ENCODE data around the gene LAMC3.

The LAMC3 gene

DNA sequence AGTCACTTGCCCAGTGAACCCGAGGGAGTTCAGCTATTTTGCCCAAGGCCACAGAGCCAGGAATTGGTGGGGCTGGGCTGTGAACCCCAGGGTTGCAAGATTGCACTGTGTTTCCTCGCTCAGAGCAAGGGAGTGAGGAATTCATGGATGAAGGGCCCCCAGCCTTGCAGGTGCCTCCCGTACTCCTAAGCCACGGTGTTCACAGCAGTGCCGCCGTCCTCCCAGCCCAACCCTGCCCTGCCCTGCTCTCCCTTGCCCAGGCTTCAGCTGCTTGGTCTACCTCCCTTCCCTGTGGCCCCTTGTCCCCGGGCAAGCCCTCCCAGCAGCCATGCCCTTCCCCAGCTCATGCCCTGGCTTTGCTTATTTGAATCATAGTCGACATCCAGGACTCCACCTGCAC lies 6.1 kb downstream of the LAMC3 start:
- TF ChIP-seq, protein P1, sequence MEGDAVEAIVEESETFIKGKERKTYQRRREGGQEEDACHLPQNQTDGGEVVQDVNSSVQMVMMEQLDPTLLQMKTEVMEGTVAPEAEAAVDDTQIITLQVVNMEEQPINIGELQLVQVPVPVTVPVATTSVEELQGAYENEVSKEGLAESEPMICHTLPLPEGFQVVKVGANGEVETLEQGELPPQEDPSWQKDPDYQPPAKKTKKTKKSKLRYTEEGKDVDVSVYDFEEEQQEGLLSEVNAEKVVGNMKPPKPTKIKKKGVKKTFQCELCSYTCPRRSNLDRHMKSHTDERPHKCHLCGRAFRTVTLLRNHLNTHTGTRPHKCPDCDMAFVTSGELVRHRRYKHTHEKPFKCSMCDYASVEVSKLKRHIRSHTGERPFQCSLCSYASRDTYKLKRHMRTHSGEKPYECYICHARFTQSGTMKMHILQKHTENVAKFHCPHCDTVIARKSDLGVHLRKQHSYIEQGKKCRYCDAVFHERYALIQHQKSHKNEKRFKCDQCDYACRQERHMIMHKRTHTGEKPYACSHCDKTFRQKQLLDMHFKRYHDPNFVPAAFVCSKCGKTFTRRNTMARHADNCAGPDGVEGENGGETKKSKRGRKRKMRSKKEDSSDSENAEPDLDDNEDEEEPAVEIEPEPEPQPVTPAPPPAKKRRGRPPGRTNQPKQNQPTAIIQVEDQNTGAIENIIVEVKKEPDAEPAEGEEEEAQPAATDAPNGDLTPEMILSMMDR (IDR thresholded peaks at IDR 0.05; ENCODE audit: low read depth, low read length) = no peak
- H3K4me3 ChIP-seq (replicated peaks in 1 of 2; ENCODE audit: low read depth in 2 of 2, low read length in 2 of 2) = no peak overlapping the region
- no peak for DNase-seq (ENCODE audit: low read depth in 2 of 2)

- H3K4me3 ChIP-seq (replicated peaks in 1 of 2; ENCODE audit: low read depth in 2 of 2, low read length in 2 of 2) = no peak overlapping the region
- TF ChIP-seq, protein P1 (IDR thresholded peaks at IDR 0.05; ENCODE audit: low read depth, low read length) = no peak
- no peak for DNase-seq (ENCODE audit: low read depth in 2 of 2)
Observed at GRCh38 chr9:131015876-131016397, 7.0 kb downstream of the LAMC3 start.

GRCh38 chr9:131017067-131017466 lies 8.1 kb downstream of the LAMC3 start:
- TF ChIP-seq, protein P1 (IDR thresholded peaks at IDR 0.05; ENCODE audit: low read depth, low read length) = no peak
- no peak for DNase-seq (ENCODE audit: low read depth in 2 of 2)
- no peak overlapping the region for H3K4me3 ChIP-seq (replicated peaks in 1 of 2; ENCODE audit: low read depth in 2 of 2, low read length in 2 of 2)

GRCh38 chr9:131018621-131019020 lies 9.6 kb downstream of the LAMC3 start:
- TF ChIP-seq, protein P1 (IDR thresholded peaks at IDR 0.05; ENCODE audit: low read depth, low read length) = peak; percentile 20
- no peak for DNase-seq (ENCODE audit: low read depth in 2 of 2)
- H3K4me3 ChIP-seq (replicated peaks in 1 of 2; ENCODE audit: low read depth in 2 of 2, low read length in 2 of 2) = no peak overlapping the region

DNA sequence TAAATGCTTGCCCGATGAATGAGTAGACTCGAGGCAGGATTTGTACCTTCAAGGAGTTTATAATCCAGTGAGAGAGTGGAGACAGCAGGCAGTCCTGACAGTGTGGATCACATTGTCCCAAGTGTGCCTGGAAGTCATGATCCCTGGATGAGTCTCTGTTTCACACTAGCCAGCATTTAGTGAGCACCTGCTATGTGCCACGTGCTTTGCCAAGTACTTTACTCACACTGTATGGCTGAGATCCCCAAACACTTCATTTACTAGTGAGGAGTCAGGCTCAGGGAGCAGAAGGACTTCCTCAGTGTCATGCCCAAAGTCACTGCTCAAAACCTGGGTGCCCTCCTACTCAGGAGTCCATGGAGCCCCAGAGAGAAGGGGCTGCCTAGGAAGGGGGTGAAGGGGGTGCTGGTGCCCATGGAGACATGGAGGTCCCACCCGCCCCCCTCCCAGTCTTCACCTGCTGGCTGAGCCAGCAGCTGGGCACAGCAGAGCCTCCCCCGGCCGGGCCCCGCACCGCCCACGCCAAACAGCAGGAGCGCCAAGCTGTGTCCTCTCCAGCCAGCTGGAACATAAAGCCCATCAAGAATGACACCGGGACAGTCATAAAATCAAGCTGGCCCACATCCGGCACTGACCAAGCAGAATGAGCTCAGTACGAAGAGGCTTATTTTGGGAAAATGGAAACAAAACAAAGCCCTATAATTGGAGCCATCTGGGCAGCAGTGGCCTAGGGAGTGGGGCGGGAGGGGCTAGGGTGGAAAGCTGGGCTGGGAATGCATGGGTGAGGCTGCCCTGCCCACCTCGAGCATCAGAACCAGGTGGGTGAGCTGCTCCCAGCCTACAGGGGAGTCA lies 10.6 kb downstream of the LAMC3 start:
- no peak overlapping the region for H3K4me3 ChIP-seq (replicated peaks in 1 of 2; ENCODE audit: low read depth in 2 of 2, low read length in 2 of 2)
- DNase-seq (ENCODE audit: low read depth in 2 of 2) = peak in 1 of 2 donors; percentile 29
- TF ChIP-seq, protein P1 (IDR thresholded peaks at IDR 0.05; ENCODE audit: low read depth, low read length) = no peak

DNA sequence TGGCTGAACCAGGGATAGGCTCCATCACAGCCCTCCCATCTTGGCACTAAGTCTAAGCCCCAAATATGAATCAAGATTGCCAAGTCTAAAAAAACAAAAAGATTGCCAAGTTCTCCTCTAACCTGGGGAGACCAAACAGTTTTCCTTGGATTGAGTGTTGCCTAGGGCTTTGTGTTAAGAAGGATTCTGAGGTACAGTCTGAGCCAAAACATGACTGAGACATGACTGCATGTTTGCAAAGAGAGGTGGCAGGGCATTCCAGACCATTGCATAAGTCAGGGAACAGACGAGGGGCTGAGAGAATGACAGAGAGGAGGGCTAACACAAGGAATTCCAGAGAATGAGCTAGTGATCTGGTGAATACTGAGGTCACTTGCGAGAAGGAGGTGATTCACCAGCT lies 11.4 kb downstream of the LAMC3 start:
- H3K4me3 ChIP-seq (replicated peaks in 1 of 2; ENCODE audit: low read depth in 2 of 2, low read length in 2 of 2) = no peak overlapping the region
- DNase-seq (ENCODE audit: low read depth in 2 of 2) = peak; percentile 53 to 87
- TF ChIP-seq, protein P1 (IDR thresholded peaks at IDR 0.05; ENCODE audit: low read depth, low read length) = no peak

Data from cardiac fibroblast (primary cell).